K562 (cell line): Measurements from ENCODE around the gene CAST. TPM values are rescaled to one million over a fixed set of nuclear protein-coding genes. Genes with fewer than 3 reads are reported as not detected.

ENCODE experiments used
- ATAC-seq: fragments of 200-7000 bp; cut with Tn5 transposase; 3 replicates; pipeline ENCODE4 v1.9.1; 2020; ENCODE audit warnings: moderate library complexity
- BruUV-seq: library from RNA; stranded (reverse); fragments of 400-500 nt; replicated peaks from 2 replicates; lab custom pipeline; 2021; lab: Mats Ljungman, UMichigan
- CTCF ChIA-PET: fragments of 300-600 bp; formaldehyde crosslinking; extraction: SDS; loops from one replicate; lab custom pipeline; 2021; ENCODE audit warnings: low intra/inter-chr PET ratio; lab: Yijun Ruan, JAX
- POLR2A ChIA-PET: fragments of 300-600, 350-650 bp; sonication (Branson Sonifier 250); formaldehyde crosslinking; extraction: SDS; loops from one replicate; lab custom pipeline; 2021; ENCODE audit warnings: antibody characterized with exemption, inconsistent platforms; lab: Yijun Ruan, JAX
- DNase-seq, 4 experiments: peaks; one replicate each; pipeline versions ENCODE4 v3.0.0 to v3.0.0-alpha.2; 2011 to 2018; ENCODE audit warnings: low spot score in 3 of 4, mixed read lengths in 3 of 4; ENCODE audit errors: extremely low read depth in 1 of 4
- FAIRE-seq: peaks from 2 replicates; lab custom pipeline; 2011; peaks lifted over from hg19 to GRCh38; lab: Jason Lieb, UNC
- H2AFZ ChIP-seq: 2 replicates; pipeline ENCODE4 v1.6.0; 2011; ENCODE audit warnings: low read depth, low read length, control low read depth, inconsistent platforms
- H3K27ac ChIP-seq: fragments of 200-600 bp; 3 replicates; pipeline ENCODE4 v1.8.0; 2011; ENCODE audit warnings: low read depth, mild to moderate bottlenecking, control low read depth, inconsistent platforms, low read length, moderate library complexity, mixed read lengths; ENCODE audit errors: extremely low read depth
- H3K27me3 ChIP-seq, 2 experiments: fragments of 300-600 bp in 1 of 2; 2 replicates in 1 of 2; 3 replicates in 1 of 2; pipeline versions ENCODE4 v1.6.0 to v1.8.0; 2011; ENCODE audit warnings: inconsistent platforms in 2 of 2, low read length in 2 of 2, mild to moderate bottlenecking in 1 of 2, mixed read lengths in 1 of 2, moderate library complexity in 1 of 2; ENCODE audit not compliant: control insufficient read depth in 2 of 2, insufficient read depth in 2 of 2
- H3K36me3 ChIP-seq: fragments of 300-600 bp; 3 replicates; pipeline ENCODE4 v1.8.0; 2011; ENCODE audit warnings: mild to moderate bottlenecking, low read length, inconsistent platforms; ENCODE audit not compliant: control insufficient read depth, insufficient read depth
- H3K4me1 ChIP-seq, 2 experiments: fragments of 200-600 bp in 1 of 2; replicated peaks in 1 of 2; 2 replicates in 1 of 2; 3 replicates in 1 of 2; pipeline versions ENCODE4 v1.5.1 to v1.8.0; 2011; ENCODE audit warnings: inconsistent platforms in 2 of 2, low read length in 2 of 2, mild to moderate bottlenecking in 1 of 2, mixed read lengths in 1 of 2, moderate library complexity in 1 of 2; ENCODE audit not compliant: control insufficient read depth in 2 of 2, insufficient read depth in 2 of 2
- H3K4me2 ChIP-seq: 2 replicates; pipeline ENCODE4 v1.6.1; 2011; ENCODE audit warnings: low read length, control low read depth, inconsistent platforms, mixed read lengths; ENCODE audit not compliant: insufficient read depth
- H3K4me3 ChIP-seq: fragments of 200-600 bp; sonication (generic), shearing (Covaris generic); 2 replicates; pipeline ENCODE4 v1.5.1; 2016; ENCODE audit warnings: control low read depth, inconsistent platforms
- H3K79me2 ChIP-seq: fragments of 200-600 bp; 3 replicates; pipeline ENCODE4 v1.8.0; 2011; ENCODE audit warnings: low read length, inconsistent platforms; ENCODE audit not compliant: control insufficient read depth, insufficient read depth
- H3K9ac ChIP-seq, 2 experiments: 2 replicates each; pipeline versions ENCODE4 v1.6.0 to v1.6.1; 2011; ENCODE audit warnings: low read depth in 2 of 2, low read length in 2 of 2, control low read depth in 1 of 2, inconsistent platforms in 1 of 2, mild to moderate bottlenecking in 1 of 2, mixed read lengths in 1 of 2; ENCODE audit not compliant: insufficient read depth in 1 of 2
- H3K9me1 ChIP-seq: one replicate; pipeline ENCODE4 v1.6.0; 2011; ENCODE audit warnings: inconsistent platforms, mild to moderate bottlenecking, low read length, moderate library complexity; ENCODE audit not compliant: control insufficient read depth, insufficient read depth
- H3K9me3 ChIP-seq: replicated peaks from 2 replicates; pipeline ENCODE4 v1.5.1; 2011; ENCODE audit warnings: low read depth, low read length, inconsistent platforms; ENCODE audit not compliant: control insufficient read depth, insufficient read depth
- H4K20me1 ChIP-seq: replicated peaks from 2 replicates; pipeline ENCODE4 v1.6.1; 2011; ENCODE audit warnings: low read length, inconsistent platforms, mixed read lengths; ENCODE audit not compliant: control insufficient read depth, insufficient read depth
- CTBP1 ChIP-seq: fragments of 450-650 bp; IDR thresholded peaks from 2 replicates; pipeline ENCODE4 v1.6.1; 2016; ENCODE audit warnings: borderline replicate concordance
- HMBOX1 ChIP-seq: sonication (generic); IDR thresholded peaks from 2 replicates; pipeline ENCODE4 v1.6.1; 2016
- LEF1 ChIP-seq: fragments of 450-650 bp; IDR thresholded peaks from 2 replicates; pipeline ENCODE4 v1.6.1; 2016; ENCODE audit warnings: mild to moderate bottlenecking
- TCF3 ChIP-seq: sonication (generic); formaldehyde crosslinking; IDR thresholded peaks from 2 replicates; pipeline ENCODE4 v1.4.0; 2020; ENCODE audit warnings: mild to moderate bottlenecking, missing genetic modification reagents
- ZNF740 ChIP-seq, 3 experiments: fragments of 200-800 bp in 1 of 3; sonication (Bioruptor generic) in 1 of 3; sonication (generic) in 1 of 3; formaldehyde crosslinking in 1 of 3; IDR thresholded peaks; 2 replicates each; pipeline versions ENCODE4 v1.6.1 to v1.8.0; 2016 to 2022; ENCODE audit warnings: mild to moderate bottlenecking in 2 of 3, missing compliant biosample characterization in 2 of 3, missing genetic modification characterization in 2 of 3, missing genetic modification reagents in 1 of 3
- WGBS: fragments of 100-300 bp; shearing (Covaris generic); methylation state at CpG from one replicate; pipeline ENCODE4 v1.1.6; 2016; ENCODE audit warnings: low coverage, mixed read lengths; ENCODE audit not compliant: insufficient coverage; ENCODE audit errors: missing lambda C conversion rate; 5-methylcytosine and 5-hydroxymethylcytosine counted together
- in situ Hi-C: fragments of 300-500 bp; cut with MboI; formaldehyde crosslinking; loops from 4 replicates; pipeline ENCODE4 v1.15.0; 2018; ENCODE audit warnings: inconsistent platforms, mixed read lengths
- intact Hi-C: fragments of 100-400 bp; cut with micrococcal nuclease; formaldehyde crosslinking; loops from 2 replicates; pipeline ENCODE4 v1.14.2; 2022
- polyA plus RNA-seq, 8 experiments: library from polyadenylated mRNA; depleted of rRNA in 4 of 8; stranded (reverse) in 5 of 8; unstranded in 3 of 8; fragments of >200 nt; fragmentation: Nextera tagmentation in 2 of 8; fragmentation: Illumina TruSeq in 1 of 8; extraction: Ambion mirVana in 2 of 8; extraction: Trizol in 1 of 8; gene quantifications; 2 replicates each; pipeline versions ENCODE4 v1.2.1 to v1.2.3, GENCODE V29; 2011 to 2014; ENCODE audit warnings: inconsistent platforms in 1 of 8, missing spikeins in 1 of 8
- total RNA-seq, 7 experiments: library from RNA; depleted of rRNA in 6 of 7; stranded (reverse); fragments of >200 nt in 6 of 7; fragmentation: Illumina TruSeq in 2 of 7; extraction: Trizol in 2 of 7; gene quantifications; 2 replicates each; pipeline versions ENCODE4 v1.2.1 to v1.2.3, GENCODE V29; 2011 to 2021; ENCODE audit warnings: low replicate concordance in 1 of 7
- TF ChIP-seq, protein P1 (sequence below): fragments of 250-450 bp; sonication (Bioruptor Pico); IDR thresholded peaks from 2 replicates; pipeline ENCODE4 v1.5.0; 2021
- TF ChIP-seq, protein P2 (sequence below), 2 experiments: fragments of 450-650 bp; conservative IDR thresholded peaks; 2 replicates each; pipeline ENCODE4 v1.6.1; 2017; ENCODE audit warnings: mild to moderate bottlenecking in 2 of 2, moderate library complexity in 2 of 2

Gene CAST
- total and polyA plus RNA-seq, 9 of the 15 experiments (the other 6 are each of a cell fraction or from before 2014, with no cell fraction given): 55.5 to 136 (median 86.1) TPM

GRCh38 chr5:96743805-96744204 lies 81.6 kb downstream of the CAST start:
- peak; percentile 2; the same call in 1 of the 3 replicates for ATAC-seq
- H3K4me3 ChIP-seq: peak overlapping the region; percentile 1; the same call in 1 of the 2 replicates
- DNase-seq: no peak
- no peak for FAIRE-seq
- no peaks in the 10 kb centered on the region for H3K9me1 ChIP-seq
- peak overlapping the region; percentile 76 for H3K4me2 ChIP-seq
- 61% methylated on average over 4 of the region's 4 CpGs for WGBS
- peaks cover 11% of the 10 kb centered on the region; the same call in 2 of the 3 replicates for H3K79me2 ChIP-seq
- H3K27me3 ChIP-seq: no peaks in the 10 kb centered on the region
- intact Hi-C loops (loop anchor here (2.0 to 5.0 kb wide), 2 partner anchors 27 to 132 kb away; no protein-coding TSS in a partner anchor), in situ Hi-C loops (no loop called here)
- TF ChIP-seq CTBP1: no peak
- TF ChIP-seq, protein P1, sequence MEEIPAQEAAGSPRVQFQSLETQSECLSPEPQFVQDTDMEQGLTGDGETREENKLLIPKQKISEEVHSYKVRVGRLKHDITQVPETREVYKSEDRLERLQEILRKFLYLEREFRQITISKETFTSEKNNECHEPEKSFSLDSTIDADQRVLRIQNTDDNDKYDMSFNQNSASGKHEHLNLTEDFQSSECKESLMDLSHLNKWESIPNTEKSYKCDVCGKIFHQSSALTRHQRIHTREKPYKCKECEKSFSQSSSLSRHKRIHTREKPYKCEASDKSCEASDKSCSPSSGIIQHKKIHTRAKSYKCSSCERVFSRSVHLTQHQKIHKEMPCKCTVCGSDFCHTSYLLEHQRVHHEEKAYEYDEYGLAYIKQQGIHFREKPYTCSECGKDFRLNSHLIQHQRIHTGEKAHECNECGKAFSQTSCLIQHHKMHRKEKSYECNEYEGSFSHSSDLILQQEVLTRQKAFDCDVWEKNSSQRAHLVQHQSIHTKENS: no peak
- TF ChIP-seq, protein P2, sequence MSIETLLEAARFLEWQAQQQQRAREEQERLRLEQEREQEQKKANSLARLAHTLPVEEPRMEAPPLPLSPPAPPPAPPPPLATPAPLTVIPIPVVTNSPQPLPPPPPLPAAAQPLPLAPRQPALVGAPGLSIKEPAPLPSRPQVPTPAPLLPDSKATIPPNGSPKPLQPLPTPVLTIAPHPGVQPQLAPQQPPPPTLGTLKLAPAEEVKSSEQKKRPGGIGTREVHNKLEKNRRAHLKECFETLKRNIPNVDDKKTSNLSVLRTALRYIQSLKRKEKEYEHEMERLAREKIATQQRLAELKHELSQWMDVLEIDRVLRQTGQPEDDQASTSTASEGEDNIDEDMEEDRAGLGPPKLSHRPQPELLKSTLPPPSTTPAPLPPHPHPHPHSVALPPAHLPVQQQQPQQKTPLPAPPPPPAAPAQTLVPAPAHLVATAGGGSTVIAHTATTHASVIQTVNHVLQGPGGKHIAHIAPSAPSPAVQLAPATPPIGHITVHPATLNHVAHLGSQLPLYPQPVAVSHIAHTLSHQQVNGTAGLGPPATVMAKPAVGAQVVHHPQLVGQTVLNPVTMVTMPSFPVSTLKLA (conservative IDR thresholded peaks at IDR 0.05): 0 out of 4 replicates have a peak, but pooled peaks of 1 of the 2 experiments have one; percentile 2
- TF ChIP-seq LEF1: 0 out of 2 replicates have a peak, but pooled peaks have one; percentile 42
- TF ChIP-seq HMBOX1: 0 out of 2 replicates have a peak, but pooled peaks have one; percentile 26
- TF ChIP-seq TCF3 (CRISPR knock-in tag): 0 out of 2 replicates have a peak, but pooled peaks have one; percentile 19
- TF ChIP-seq ZNF740 (CRISPR knock-in tag; IDR thresholded peaks at IDR 0.05): 0 out of 2 replicates have a peak, but pooled peaks have one; percentile 23
- no peak for TF ChIP-seq ZNF740 (tag; IDR thresholded peaks at IDR 0.05)
- H2AFZ ChIP-seq: peak overlapping the region; percentile 73; the same call in 1 of the 2 replicates
- no peaks in the 10 kb centered on the region for H4K20me1 ChIP-seq
- peak overlapping the region; percentile 60 to 66; a peak in 3 of 4 replicates for H3K9ac ChIP-seq
- peaks cover 81% of the 10 kb centered on the region for H3K36me3 ChIP-seq
- peaks cover 2% of the 10 kb centered on the region; the same call in 1 of the 2 replicates for H3K9me3 ChIP-seq
- H3K27ac ChIP-seq: peak overlapping the region; percentile 85
- POLR2A ChIA-PET: interaction anchor here (1.0 to 1.2 kb wide), 3 partner anchors 9 to 42 kb away, joined by 3 to 5 read pairs (median 4); no protein-coding TSS in a partner anchor
- CTCF ChIA-PET: no interaction called here
- peaks cover 10 to 44% of the 10 kb centered on the region in 2 experiments for H3K4me1 ChIP-seq
- no TSS peak for BruUV-seq
